ENCODE measurements around the gene ANXA11. TPM values are rescaled to one million over a fixed set of nuclear protein-coding genes. Genes with fewer than 3 reads are reported as not detected.

Gene ANXA11
- total RNA-seq, 2 experiments from 2014 or later: 181 to 191 TPM

GRCh38 chr10:80167471-80168161 lies 37.7 kb downstream of the ANXA11 start:
- H3K36me3 Mint-ChIP-seq: peaks cover 9% of the 10 kb centered on the region
- no peak for DNase-seq
- no peaks in the 10 kb centered on the region for H3K27me3 Mint-ChIP-seq
- H3K9me3 Mint-ChIP-seq: no peaks in the 10 kb centered on the region
- H3K27ac Mint-ChIP-seq: no peak overlapping the region
- no peak overlapping the region for H3K4me3 Mint-ChIP-seq
- peaks cover 12% of the 10 kb centered on the region for H3K4me1 Mint-ChIP-seq

GRCh38 chr10:80166581-80167470 lies 38.5 kb downstream of the ANXA11 start:
- no peaks in the 10 kb centered on the region for H3K9me3 Mint-ChIP-seq
- H3K27ac Mint-ChIP-seq: peak overlapping the region; percentile 74
- DNase-seq: no peak
- H3K36me3 Mint-ChIP-seq: peaks cover 11% of the 10 kb centered on the region
- H3K4me1 Mint-ChIP-seq: peaks cover 10% of the 10 kb centered on the region
- no peaks in the 10 kb centered on the region for H3K27me3 Mint-ChIP-seq
- H3K4me3 Mint-ChIP-seq: no peak overlapping the region

DNA sequence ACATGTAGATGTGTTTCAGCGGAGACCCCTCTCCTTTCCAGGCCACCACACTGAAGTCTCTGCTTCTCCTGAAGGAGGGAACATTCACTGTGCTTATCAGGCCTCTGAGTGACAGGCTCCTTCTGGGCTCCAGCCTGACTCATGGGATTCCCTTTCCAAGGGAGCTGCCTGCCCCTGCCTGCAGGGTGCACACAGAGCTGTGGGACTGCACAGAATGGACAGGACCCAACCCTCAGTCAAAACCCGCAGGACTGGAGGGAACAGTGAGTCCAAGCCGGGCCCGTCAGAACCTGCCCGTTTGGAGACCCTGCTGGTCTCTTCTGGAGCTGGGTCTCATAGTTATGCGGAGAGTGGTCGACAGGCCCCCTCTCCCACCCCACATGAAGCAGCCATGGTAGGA lies 40.2 kb downstream of the ANXA11 start:
- no peak for DNase-seq
- peaks cover 19% of the 10 kb centered on the region for H3K36me3 Mint-ChIP-seq
- no peaks in the 10 kb centered on the region for H3K9me3 Mint-ChIP-seq
- no peak overlapping the region for H3K27ac Mint-ChIP-seq
- H3K4me3 Mint-ChIP-seq: no peak overlapping the region
- H3K27me3 Mint-ChIP-seq: no peaks in the 10 kb centered on the region
- H3K4me1 Mint-ChIP-seq: peaks cover 12% of the 10 kb centered on the region

GRCh38 chr10:80164596-80164995 lies 40.7 kb downstream of the ANXA11 start:
- Mint-ChIP-seq H3K9me3 (no peaks in the 10 kb centered on the region), H3K27me3 (no peaks in the 10 kb centered on the region), H3K27ac (no peak overlapping the region), H3K4me1 (peaks cover 14% of the 10 kb centered on the region), H3K36me3 (peaks cover 24% of the 10 kb centered on the region), H3K4me3 (no peak overlapping the region)
- DNase-seq: no peak

- H3K9me3 Mint-ChIP-seq: no peaks in the 10 kb centered on the region
- no peak overlapping the region for H3K27ac Mint-ChIP-seq
- H3K36me3 Mint-ChIP-seq: peaks cover 21% of the 10 kb centered on the region
- H3K27me3 Mint-ChIP-seq: no peaks in the 10 kb centered on the region
- no peak overlapping the region for H3K4me3 Mint-ChIP-seq
- peaks cover 22% of the 10 kb centered on the region for H3K4me1 Mint-ChIP-seq
- DNase-seq: no peak
Observed at GRCh38 chr10:80163741-80164341, 41.5 kb downstream of the ANXA11 start.

DNA sequence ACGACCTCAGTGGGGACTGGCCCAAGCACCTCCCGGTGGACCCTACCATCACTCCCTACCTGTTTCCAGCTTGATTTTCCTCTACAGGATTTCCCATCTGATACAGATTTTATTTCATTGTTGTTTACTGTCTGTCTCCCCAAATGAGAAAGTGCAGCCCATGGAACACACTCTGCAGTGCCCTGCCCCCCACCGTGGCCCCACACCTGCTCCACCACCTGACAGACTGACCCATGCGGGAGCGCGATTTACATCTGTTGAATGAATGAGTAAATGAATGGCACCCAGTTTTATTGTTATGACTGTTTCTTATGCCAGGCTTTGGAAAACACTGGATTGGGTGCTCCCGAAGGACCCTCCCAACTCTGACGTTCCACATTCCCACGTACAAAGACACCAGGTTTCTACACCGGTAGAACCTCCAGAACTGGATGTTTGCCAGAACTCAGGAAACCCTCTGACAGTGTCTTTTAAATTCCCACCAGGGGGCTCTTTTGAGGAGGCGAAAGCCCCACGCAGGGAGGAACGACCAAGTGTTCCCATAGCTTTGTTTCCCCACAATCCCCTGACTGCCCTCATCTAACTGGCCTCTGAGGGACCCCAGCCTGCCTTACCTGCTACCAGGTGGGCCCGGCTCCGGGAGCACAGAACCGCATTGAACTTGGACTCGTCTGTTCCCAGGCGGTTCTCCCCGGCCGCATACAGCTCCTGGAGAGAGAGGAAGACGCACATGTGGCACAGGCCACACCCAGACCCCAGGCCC lies 43.8 kb downstream of the ANXA11 start:
- Mint-ChIP-seq H3K27me3 (no peaks in the 10 kb centered on the region), H3K36me3 (peaks cover 26% of the 10 kb centered on the region), H3K4me1 (peaks cover 24% of the 10 kb centered on the region), H3K4me3 (no peak overlapping the region), H3K27ac (peak overlapping the region; percentile 69), H3K9me3 (no peaks in the 10 kb centered on the region)
- no peak for DNase-seq

DNA sequence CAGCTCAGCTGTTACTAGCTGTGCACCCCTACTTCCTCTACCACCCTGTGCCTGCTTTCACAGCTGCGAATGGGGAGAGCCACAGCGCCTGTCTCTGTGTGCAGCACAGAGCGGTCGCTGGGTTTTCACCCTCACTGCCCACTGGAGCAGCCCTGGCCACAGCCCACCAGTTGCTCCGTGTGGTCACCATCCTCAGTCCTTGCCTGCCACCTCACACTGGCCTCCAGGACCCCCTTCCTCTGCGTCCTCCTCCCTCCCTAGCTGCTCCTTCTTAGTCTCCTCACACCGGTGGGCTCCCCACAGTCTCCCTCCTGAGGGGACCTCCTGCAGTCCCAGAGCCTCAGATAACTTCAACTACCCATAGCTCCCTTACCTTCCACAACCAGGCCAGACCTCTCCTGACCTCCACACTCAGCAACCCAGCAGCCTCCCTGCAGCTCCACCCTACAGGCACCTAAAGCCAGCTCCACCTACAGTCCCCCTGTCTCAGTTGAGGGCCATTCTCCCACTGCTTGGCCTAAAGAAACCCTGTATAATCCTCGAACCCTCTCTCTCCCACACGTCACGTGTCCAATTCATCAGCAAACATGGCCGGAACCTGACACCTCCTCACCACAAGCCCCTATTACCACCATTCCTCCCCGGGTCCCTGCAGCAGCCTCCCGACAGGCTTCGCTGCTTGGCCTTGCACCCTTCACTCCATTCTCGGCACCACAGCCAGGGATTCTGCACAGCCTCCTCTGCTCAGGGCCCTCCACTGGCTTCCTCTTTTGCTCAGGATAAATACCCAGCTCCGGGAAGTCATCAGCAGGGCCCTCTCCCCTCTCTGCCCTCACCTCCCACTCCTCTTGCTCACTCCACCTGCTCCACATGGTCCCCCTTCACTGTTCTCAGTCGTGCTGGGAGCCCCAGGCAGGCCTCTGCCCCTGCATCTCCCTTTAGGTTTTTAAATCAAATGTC lies 44.7 kb downstream of the ANXA11 start:
- H3K4me3 Mint-ChIP-seq: peak overlapping the region; percentile 40
- no peak for DNase-seq
- H3K9me3 Mint-ChIP-seq: no peaks in the 10 kb centered on the region
- peaks cover 19% of the 10 kb centered on the region for H3K4me1 Mint-ChIP-seq
- H3K36me3 Mint-ChIP-seq: peaks cover 29% of the 10 kb centered on the region
- no peaks in the 10 kb centered on the region for H3K27me3 Mint-ChIP-seq
- peak overlapping the region; percentile 69 for H3K27ac Mint-ChIP-seq

DNA sequence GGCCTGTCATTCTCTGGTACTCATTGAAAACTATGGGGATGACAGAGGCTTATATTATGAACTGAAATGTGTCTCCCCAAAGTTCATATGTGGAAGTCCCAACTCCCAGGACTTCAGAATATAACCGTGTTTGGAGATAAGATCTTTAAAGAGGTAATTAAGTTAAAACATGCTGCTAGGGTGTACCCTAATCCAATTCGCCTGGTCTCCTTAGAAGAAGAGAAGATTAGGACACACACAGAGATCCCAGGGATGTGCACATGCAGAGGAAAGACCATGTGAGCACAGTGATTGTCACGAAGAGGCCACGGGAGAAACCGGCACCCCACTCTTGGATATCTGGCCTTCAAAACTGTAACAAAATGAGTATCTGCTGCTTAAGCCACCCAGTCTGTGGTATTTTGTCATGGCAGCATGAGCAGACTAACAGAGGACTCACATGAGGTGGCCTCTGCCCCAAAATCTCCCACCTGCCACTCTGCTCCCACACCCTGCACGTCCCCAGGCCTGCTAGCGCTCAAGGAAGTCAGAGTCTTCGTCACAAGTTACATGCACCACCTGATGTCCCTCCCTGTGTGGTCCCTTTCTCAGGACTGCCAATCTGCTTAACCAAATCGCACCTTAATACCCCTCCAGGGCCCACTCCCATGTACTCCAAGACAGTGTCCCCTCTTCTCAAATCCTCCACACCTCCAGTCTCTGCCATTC lies 46.0 kb downstream of the ANXA11 start:
- DNase-seq: no peak
- Mint-ChIP-seq H3K4me1 (peaks cover 19% of the 10 kb centered on the region), H3K27me3 (no peaks in the 10 kb centered on the region), H3K4me3 (no peak overlapping the region), H3K9me3 (no peaks in the 10 kb centered on the region), H3K27ac (peak overlapping the region; percentile 65), H3K36me3 (peaks cover 34% of the 10 kb centered on the region)

- peaks cover 36% of the 10 kb centered on the region for H3K36me3 Mint-ChIP-seq
- H3K4me1 Mint-ChIP-seq: peaks cover 19% of the 10 kb centered on the region
- H3K27me3 Mint-ChIP-seq: no peaks in the 10 kb centered on the region
- no peak for DNase-seq
- no peak overlapping the region for H3K4me3 Mint-ChIP-seq
- no peaks in the 10 kb centered on the region for H3K9me3 Mint-ChIP-seq
- peak overlapping the region; percentile 65 for H3K27ac Mint-ChIP-seq
Observed at GRCh38 chr10:80158598-80159127, 46.7 kb downstream of the ANXA11 start.

GRCh38 chr10:80158126-80158525 lies 47.2 kb downstream of the ANXA11 start:
- peaks cover 39% of the 10 kb centered on the region for H3K36me3 Mint-ChIP-seq
- no peak for DNase-seq
- no peaks in the 10 kb centered on the region for H3K9me3 Mint-ChIP-seq
- H3K4me1 Mint-ChIP-seq: peaks cover 19% of the 10 kb centered on the region
- no peaks in the 10 kb centered on the region for H3K27me3 Mint-ChIP-seq
- peak overlapping the region; percentile 65 for H3K27ac Mint-ChIP-seq
- H3K4me3 Mint-ChIP-seq: no peak overlapping the region

- no peaks in the 10 kb centered on the region for H3K27me3 Mint-ChIP-seq
- no peak overlapping the region for H3K4me3 Mint-ChIP-seq
- peak overlapping the region; percentile 65 for H3K27ac Mint-ChIP-seq
Observed at GRCh38 chr10:80157561-80157960, 47.8 kb downstream of the ANXA11 start.

DNA sequence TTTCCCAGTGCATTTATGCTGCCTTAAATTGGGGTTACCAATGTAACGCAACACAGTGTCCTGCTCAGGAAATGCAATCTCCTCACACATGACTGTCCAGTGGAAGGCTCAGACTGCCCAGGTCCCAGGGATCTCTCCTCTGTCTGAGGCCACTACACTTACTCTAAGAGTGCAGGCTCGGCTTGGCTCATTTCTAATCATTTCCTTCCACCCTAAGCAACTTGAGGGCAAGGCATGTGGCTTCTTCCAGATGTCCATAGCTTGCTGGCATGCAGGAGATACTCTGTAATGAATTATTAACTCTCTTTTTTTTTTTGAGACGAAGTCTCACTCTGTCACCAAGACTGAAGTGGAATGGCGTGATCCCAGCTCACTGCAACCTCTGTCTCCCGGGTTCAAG lies 49.1 kb downstream of the ANXA11 start:
- Mint-ChIP-seq H3K4me1 (peaks cover 20% of the 10 kb centered on the region), H3K4me3 (no peak overlapping the region), H3K9me3 (no peaks in the 10 kb centered on the region), H3K27me3 (no peaks in the 10 kb centered on the region), H3K36me3 (peaks cover 48% of the 10 kb centered on the region), H3K27ac (peak overlapping the region; percentile 27)
- DNase-seq: no peak

More at GRCh38 chr10:80157561-80157960, 47.8 kb downstream of the ANXA11 start:
- no peak for DNase-seq
- peaks cover 19% of the 10 kb centered on the region for H3K4me1 Mint-ChIP-seq
- H3K36me3 Mint-ChIP-seq: peaks cover 43% of the 10 kb centered on the region
- no peaks in the 10 kb centered on the region for H3K9me3 Mint-ChIP-seq

- no peak overlapping the region for H3K4me3 Mint-ChIP-seq
- peak overlapping the region; percentile 27 for H3K27ac Mint-ChIP-seq
- no peaks in the 10 kb centered on the region for H3K27me3 Mint-ChIP-seq
- H3K36me3 Mint-ChIP-seq: peaks cover 52% of the 10 kb centered on the region
- no peak for DNase-seq
- peaks cover 20% of the 10 kb centered on the region for H3K4me1 Mint-ChIP-seq
- H3K9me3 Mint-ChIP-seq: no peaks in the 10 kb centered on the region
Observed at GRCh38 chr10:80155696-80156215, 49.6 kb downstream of the ANXA11 start.
